ENCODE measurements around the gene NHLRC4. TPM values are rescaled to one million over a fixed set of nuclear protein-coding genes. Genes with fewer than 3 reads are reported as not detected.

Gene NHLRC4
- total and polyA plus RNA-seq, 2 of the 13 experiments (the other 11 are each of a cell fraction or from before 2014, with no cell fraction given), result 0.40 to 0.59 TPM

DNA sequence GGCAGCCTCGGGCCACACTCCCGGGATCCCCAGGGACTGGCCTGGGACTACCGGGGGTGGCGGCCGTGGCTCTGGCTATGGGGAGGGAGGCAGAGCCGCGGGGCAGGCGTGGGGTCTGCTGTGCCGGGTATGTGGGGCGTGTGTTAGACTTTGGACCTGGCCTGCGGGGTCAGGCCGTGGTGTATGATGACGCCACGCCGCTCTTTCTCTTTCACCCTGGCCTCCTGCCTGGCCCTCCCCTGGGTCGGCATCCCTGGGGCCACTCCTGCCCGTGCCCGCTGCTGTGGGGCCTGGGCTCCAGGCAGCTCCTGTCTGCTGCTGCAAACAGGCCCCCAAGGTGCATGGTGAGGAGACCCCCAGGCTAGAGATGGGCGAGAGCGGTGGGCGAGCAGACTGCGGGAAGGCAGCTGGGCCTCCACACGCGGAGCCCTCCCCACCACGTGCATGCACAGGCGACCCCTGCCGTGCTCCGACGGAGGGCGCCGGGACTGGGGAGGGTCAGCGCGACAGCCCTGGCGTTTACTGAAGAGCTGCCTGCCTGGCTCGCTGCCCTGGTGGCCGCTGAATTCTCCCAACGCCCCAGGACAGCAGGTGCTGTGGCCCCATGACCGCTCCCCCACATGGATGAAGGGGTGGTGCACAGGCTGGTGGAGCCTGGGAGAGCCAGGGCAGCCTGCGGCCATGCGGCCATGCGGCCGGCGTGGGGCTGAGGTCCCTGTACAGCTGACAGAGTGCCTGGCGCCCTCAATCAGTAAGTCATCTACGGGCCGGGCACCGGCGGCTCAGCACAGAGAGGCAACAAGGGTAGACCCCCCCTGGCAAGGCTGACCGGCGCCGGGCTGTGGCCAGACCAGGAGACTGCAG lies 23.3 kb upstream of the NHLRC4 start (continued):
- TF ChIP-seq KLF11 (CRISPR knock-in tag; IDR thresholded peaks at IDR 0.05) (no peak), CSRNP2 (CRISPR knock-in tag; conservative IDR thresholded peaks at IDR 0.05; ENCODE audit: low read depth) (no peak), ZBTB43 (CRISPR knock-in tag; conservative IDR thresholded peaks at IDR 0.05) (no peak), MED13 (CRISPR knock-in tag; IDR thresholded peaks at IDR 0.05) (no peak), AGO1 (IDR thresholded peaks at IDR 0.05; ENCODE audit: low read depth, low read length, poor library complexity, severe bottlenecking) (no peak), FOXM1 (CRISPR knock-in tag; IDR thresholded peaks at IDR 0.05) (no peak), SALL1 (CRISPR knock-in tag; IDR thresholded peaks at IDR 0.05) (peak; percentile 72; the same call in 1 of the 2 replicates), MTA3 (CRISPR knock-in tag; IDR thresholded peaks at IDR 0.05) (no peak), YY1 (IDR thresholded peaks at IDR 0.05; ENCODE audit: insufficient read depth, insufficient replicate concordance, low read depth, low read length) (no peak), ZNF782 (CRISPR knock-in tag; IDR thresholded peaks at IDR 0.05; ENCODE audit: borderline replicate concordance) (peak; percentile 13; the same call in 1 of the 2 replicates), ZBTB42 (CRISPR knock-in tag; IDR thresholded peaks at IDR 0.05) (no peak), ATF3 (CRISPR knock-in tag; IDR thresholded peaks at IDR 0.05) (peak; percentile 81), ZNF75D (CRISPR knock-in tag; IDR thresholded peaks at IDR 0.05; ENCODE audit: borderline replicate concordance) (no peak), ZNF577 (CRISPR knock-in tag; IDR thresholded peaks at IDR 0.05; ENCODE audit: borderline replicate concordance, low read depth) (no peak), ZNF713 (CRISPR knock-in tag; IDR thresholded peaks at IDR 0.05) (no peak), ZFP90 (CRISPR knock-in tag; IDR thresholded peaks at IDR 0.05; ENCODE audit: borderline replicate concordance) (0 out of 2 replicates have a peak, but pooled peaks have one; percentile 43), PRDM4 (CRISPR knock-in tag; IDR thresholded peaks at IDR 0.05; ENCODE audit: borderline replicate concordance) (no peak), NRL (CRISPR knock-in tag; IDR thresholded peaks at IDR 0.05; ENCODE audit: borderline replicate concordance) (peak; percentile 44; the same call in 1 of the 2 replicates)
- TF ChIP-seq, protein P1, sequence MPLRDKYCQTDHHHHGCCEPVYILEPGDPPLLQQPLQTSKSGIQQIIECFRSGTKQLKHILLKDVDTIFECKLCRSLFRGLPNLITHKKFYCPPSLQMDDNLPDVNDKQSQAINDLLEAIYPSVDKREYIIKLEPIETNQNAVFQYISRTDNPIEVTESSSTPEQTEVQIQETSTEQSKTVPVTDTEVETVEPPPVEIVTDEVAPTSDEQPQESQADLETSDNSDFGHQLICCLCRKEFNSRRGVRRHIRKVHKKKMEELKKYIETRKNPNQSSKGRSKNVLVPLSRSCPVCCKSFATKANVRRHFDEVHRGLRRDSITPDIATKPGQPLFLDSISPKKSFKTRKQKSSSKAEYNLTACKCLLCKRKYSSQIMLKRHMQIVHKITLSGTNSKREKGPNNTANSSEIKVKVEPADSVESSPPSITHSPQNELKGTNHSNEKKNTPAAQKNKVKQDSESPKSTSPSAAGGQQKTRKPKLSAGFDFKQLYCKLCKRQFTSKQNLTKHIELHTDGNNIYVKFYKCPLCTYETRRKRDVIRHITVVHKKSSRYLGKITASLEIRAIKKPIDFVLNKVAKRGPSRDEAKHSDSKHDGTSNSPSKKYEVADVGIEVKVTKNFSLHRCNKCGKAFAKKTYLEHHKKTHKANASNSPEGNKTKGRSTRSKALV (CRISPR knock-in tag; IDR thresholded peaks at IDR 0.05), result peak; percentile 68; the same call in 1 of the 2 replicates
